ENCODE measurements around the gene GRIA2.

The GRIA2 gene

DNA sequence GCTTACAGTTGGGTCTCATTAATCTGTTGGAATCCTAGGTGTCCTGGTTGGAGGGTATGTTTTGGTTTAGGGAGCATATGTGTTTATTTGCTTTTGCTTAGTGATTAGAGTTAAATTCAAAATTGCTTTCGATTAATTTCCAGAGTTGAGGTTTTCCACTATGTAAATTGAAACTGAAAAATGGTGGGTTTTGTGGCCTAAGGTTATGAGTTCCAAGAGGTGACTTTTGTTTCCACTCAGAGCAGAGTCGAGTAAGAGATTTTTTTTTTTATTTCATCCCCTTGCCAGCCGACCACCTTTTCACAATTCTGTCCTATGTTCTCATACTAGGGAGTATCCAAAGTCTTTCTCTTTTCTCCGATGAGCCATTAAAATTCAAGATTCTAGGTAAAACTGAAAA lies 66.9 kb downstream of the GRIA2 start:
- Mint-ChIP-seq H3K4me3 (no peak overlapping the region), H3K9me3 (no peaks in the 10 kb centered on the region), H3K4me1 (ENCODE audit: low read depth) (no peaks in the 10 kb centered on the region), H3K27me3 (ENCODE audit: low read depth) (no peaks in the 10 kb centered on the region), H3K36me3 (ENCODE audit: low read depth) (no peaks in the 10 kb centered on the region), H3K27ac (no peak overlapping the region)
- no peak for DNase-seq (ENCODE audit: low spot score)

DNA sequence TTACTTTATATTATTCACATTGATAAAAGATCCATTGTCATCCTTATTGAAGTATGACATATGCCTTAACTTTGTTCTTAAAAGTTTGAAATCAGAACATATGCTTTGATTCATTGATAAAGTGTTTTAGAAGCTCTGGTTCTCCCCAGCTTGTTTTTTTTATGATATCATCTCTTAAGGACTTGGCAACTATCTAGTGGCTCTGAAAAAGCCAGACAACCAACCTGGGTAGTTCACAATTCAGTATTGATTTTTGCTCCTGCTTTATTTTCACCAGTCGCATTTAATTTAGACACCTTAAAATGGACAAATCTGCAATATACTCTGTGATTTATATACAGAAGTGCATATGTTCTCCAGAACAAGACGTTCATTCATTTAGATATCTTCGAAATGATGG lies 70.1 kb downstream of the GRIA2 start:
- Mint-ChIP-seq H3K4me3 (no peak overlapping the region), H3K4me1 (ENCODE audit: low read depth) (no peaks in the 10 kb centered on the region), H3K27ac (no peak overlapping the region)

DNA sequence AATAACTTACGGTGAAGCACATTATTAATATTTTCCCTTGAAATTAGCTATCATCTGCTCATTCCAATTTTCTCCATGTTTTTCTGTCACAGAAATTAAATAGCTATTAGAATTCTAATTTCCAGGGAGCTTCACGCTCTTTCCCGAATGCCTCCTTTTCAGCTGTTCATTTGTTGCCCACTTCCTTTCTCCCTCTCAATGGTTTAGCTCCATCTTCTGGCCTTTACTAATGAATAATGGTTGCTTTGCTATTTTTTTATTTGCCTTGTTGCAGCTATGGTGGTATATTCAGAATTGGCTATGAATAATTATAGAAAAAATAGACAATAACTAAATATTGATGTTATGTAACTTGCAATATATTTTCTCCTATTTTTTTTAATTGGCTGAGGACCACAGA lies 70.5 kb downstream of the GRIA2 start:
- H3K36me3 Mint-ChIP-seq (ENCODE audit: low read depth): no peaks in the 10 kb centered on the region
- no peak overlapping the region for H3K4me3 Mint-ChIP-seq
- no peaks in the 10 kb centered on the region for H3K27me3 Mint-ChIP-seq (ENCODE audit: low read depth)
- DNase-seq (ENCODE audit: low spot score): no peak
- H3K27ac Mint-ChIP-seq: no peak overlapping the region
- H3K9me3 Mint-ChIP-seq: no peaks in the 10 kb centered on the region
- no peaks in the 10 kb centered on the region for H3K4me1 Mint-ChIP-seq (ENCODE audit: low read depth)

More for the DNA sequence above, 70.1 kb downstream of the GRIA2 start:
- no peak for DNase-seq (ENCODE audit: low spot score)
- Mint-ChIP-seq H3K36me3 (ENCODE audit: low read depth) (no peaks in the 10 kb centered on the region), H3K9me3 (no peaks in the 10 kb centered on the region), H3K27me3 (ENCODE audit: low read depth) (no peaks in the 10 kb centered on the region)

DNA sequence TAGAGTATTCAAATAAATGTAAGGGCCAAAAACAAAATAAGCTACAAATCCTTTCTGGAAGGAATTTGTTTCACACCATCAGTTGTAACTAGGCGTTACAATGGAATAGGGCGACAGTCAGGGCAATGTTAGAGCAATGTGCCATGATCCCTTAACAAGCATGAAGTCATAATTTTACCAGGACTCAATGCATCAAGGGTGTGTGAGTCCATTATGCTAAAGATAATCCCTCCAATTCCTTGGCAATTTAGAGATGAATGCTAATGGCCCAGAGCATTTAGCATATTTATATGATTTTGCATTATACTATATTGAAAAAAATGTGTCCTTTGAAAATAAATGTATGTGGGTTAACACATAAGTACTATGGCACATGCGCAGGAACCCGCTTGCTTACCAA lies 73.1 kb downstream of the GRIA2 start:
- Mint-ChIP-seq H3K4me3 (no peak overlapping the region), H3K4me1 (ENCODE audit: low read depth) (no peaks in the 10 kb centered on the region), H3K27me3 (ENCODE audit: low read depth) (no peaks in the 10 kb centered on the region), H3K36me3 (ENCODE audit: low read depth) (no peaks in the 10 kb centered on the region), H3K9me3 (no peaks in the 10 kb centered on the region), H3K27ac (no peak overlapping the region)
- DNase-seq (ENCODE audit: low spot score): no peak

DNA sequence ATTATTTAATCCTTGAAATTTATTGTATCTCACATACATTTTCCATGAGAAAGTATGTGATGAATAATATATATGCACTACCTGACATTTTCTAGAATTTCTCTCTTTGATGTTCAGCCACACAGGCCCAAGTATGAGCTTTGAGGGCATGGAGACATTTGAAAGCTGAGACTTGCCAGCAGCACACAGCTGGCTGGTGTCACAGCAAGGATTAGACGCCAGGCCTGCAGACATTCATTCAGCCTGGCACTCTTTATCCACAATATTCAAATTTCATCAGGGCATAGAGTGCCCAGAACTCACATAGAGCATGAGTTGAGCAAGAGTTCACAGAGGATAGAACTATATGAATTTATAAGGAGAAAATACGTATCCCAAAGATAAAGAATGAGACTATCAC lies 74.0 kb downstream of the GRIA2 start:
- Mint-ChIP-seq H3K27ac (no peak overlapping the region), H3K4me3 (no peak overlapping the region), H3K4me1 (ENCODE audit: low read depth) (no peaks in the 10 kb centered on the region), H3K27me3 (ENCODE audit: low read depth) (no peaks in the 10 kb centered on the region), H3K9me3 (no peaks in the 10 kb centered on the region), H3K36me3 (ENCODE audit: low read depth) (no peaks in the 10 kb centered on the region)
- DNase-seq (ENCODE audit: low spot score): no peak

DNA sequence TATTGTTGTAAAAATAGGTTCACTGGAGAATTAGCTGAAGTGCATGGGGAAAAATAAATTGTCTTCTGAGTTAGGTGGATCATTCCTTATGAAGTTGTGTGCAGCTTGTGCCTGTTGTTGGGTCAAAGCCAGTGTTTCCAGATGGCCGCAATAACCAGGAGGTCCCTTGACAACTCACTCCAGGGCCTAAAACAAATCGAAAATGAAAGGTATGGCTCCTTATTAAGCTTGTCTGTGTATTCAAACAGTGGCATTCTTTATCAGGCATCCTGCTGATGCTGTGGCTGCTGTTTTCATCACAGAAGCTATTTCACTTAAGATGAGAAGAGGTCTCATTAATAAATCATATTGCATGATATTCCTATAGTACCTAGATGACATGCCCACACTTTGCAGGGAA lies 80.2 kb downstream of the GRIA2 start:
- Mint-ChIP-seq H3K27me3 (ENCODE audit: low read depth) (no peaks in the 10 kb centered on the region), H3K27ac (no peak overlapping the region), H3K9me3 (no peaks in the 10 kb centered on the region), H3K4me1 (ENCODE audit: low read depth) (no peaks in the 10 kb centered on the region), H3K36me3 (ENCODE audit: low read depth) (no peaks in the 10 kb centered on the region), H3K4me3 (no peak overlapping the region)
- DNase-seq (ENCODE audit: low spot score): no peak

DNA sequence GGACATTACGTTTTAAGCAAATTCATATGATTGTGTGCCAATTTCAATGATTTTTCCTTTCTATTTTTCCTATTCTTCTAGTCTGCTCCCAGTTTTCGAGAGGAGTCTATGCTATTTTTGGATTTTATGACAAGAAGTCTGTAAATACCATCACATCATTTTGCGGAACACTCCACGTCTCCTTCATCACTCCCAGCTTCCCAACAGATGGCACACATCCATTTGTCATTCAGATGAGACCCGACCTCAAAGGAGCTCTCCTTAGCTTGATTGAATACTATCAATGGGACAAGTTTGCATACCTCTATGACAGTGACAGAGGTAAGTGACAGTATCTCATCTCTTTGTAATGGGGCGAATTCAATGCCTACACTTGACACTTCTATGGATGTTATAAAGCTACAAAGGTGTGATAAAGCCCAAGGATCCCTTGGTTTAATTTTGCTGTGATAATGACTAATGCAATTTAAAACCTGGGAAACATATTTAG lies 83.0 kb downstream of the GRIA2 start:
- H3K4me3 Mint-ChIP-seq: no peak overlapping the region
- no peaks in the 10 kb centered on the region for H3K4me1 Mint-ChIP-seq (ENCODE audit: low read depth)

DNA sequence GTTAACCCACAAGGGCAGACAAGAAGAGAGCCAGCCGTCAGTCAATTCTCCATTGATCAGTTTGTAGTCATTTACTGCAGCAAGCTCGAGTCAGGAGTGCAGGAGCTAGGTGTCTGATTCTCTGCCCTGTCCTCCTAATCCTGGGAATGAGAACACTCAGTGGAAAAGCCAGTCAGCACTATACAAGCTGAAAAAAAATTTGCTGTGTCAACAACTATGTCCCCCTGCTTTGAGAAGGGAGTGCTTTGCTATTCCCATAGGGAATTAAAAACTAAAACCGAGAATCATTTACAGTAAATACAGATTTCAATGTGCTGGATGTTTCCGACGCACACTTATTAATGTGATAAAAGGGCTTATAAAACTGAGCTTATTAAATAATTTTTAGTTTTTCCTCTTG lies 84.2 kb downstream of the GRIA2 start:
- H3K9me3 Mint-ChIP-seq: no peaks in the 10 kb centered on the region
- no peaks in the 10 kb centered on the region for H3K36me3 Mint-ChIP-seq (ENCODE audit: low read depth)
- DNase-seq (ENCODE audit: low spot score): no peak
- H3K4me1 Mint-ChIP-seq (ENCODE audit: low read depth): no peaks in the 10 kb centered on the region
- H3K4me3 Mint-ChIP-seq: no peak overlapping the region
- no peaks in the 10 kb centered on the region for H3K27me3 Mint-ChIP-seq (ENCODE audit: low read depth)
- H3K27ac Mint-ChIP-seq: no peak overlapping the region

More for the DNA sequence above, 83.0 kb downstream of the GRIA2 start:
- H3K27ac Mint-ChIP-seq: no peak overlapping the region
- H3K36me3 Mint-ChIP-seq (ENCODE audit: low read depth): no peaks in the 10 kb centered on the region
- H3K27me3 Mint-ChIP-seq (ENCODE audit: low read depth): no peaks in the 10 kb centered on the region
- no peak for DNase-seq (ENCODE audit: low spot score)
- H3K9me3 Mint-ChIP-seq: no peaks in the 10 kb centered on the region

DNA sequence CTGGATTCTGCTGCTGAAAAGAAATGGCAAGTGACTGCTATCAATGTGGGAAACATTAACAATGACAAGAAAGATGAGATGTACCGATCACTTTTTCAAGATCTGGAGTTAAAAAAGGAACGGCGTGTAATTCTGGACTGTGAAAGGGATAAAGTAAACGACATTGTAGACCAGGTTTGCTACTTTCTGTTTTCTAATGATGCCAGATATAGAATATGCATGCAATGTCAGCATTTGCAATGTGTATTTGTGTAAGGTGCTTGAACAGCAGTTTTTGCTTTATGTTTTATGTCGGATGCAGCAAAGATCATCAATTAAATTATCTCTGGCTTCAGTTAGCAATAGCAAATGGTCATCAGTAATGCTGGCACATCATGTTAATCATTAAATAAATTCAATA lies 92.2 kb downstream of the GRIA2 start:
- Mint-ChIP-seq H3K36me3 (ENCODE audit: low read depth) (no peaks in the 10 kb centered on the region), H3K4me1 (ENCODE audit: low read depth) (no peaks in the 10 kb centered on the region), H3K27me3 (ENCODE audit: low read depth) (no peaks in the 10 kb centered on the region), H3K27ac (no peak overlapping the region), H3K9me3 (no peaks in the 10 kb centered on the region), H3K4me3 (no peak overlapping the region)
- DNase-seq (ENCODE audit: low spot score): no peak

DNA sequence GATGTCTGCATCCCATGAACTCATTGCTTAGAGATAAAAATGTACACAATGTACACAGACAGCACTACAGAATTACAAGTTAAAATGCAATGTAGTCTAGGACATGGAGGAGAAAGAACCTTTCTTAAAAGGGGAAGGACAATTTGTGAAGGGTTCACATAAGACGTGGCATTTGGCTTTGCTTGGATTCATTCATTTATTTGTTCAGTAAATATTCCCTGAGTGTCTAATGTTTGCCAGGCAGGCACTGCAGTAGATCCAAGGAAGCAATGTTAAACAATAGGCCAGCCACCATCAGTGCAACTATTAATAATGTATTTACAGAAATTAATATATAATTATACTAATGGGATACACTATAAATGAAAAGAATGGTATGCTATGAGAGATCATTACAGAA lies 94.4 kb downstream of the GRIA2 start:
- no peaks in the 10 kb centered on the region for H3K4me1 Mint-ChIP-seq (ENCODE audit: low read depth)
- H3K27ac Mint-ChIP-seq: no peak overlapping the region
- H3K36me3 Mint-ChIP-seq (ENCODE audit: low read depth): no peaks in the 10 kb centered on the region
- H3K9me3 Mint-ChIP-seq: no peaks in the 10 kb centered on the region
- no peak overlapping the region for H3K4me3 Mint-ChIP-seq
- no peaks in the 10 kb centered on the region for H3K27me3 Mint-ChIP-seq (ENCODE audit: low read depth)
- DNase-seq (ENCODE audit: low spot score): no peak

DNA sequence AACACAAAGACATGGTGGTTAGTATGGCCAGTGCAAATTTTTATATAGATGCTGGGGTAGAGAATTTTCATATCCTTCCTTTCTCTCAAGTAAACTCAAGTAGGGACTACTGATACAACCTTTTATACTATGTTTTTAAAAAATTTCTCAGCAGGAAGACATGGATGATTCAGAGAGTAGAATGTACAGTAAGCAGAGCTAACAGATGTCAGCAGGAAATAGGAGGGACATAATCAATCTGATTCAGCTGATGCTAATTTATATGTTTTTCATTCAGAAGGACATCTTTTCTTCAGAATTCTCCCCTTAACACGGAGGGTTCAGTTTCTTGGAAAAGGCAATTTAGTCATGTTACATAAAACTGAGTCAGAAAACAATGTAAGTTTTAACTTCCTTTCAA lies 95.4 kb downstream of the GRIA2 start:
- Mint-ChIP-seq H3K27me3 (ENCODE audit: low read depth) (no peaks in the 10 kb centered on the region), H3K4me3 (no peak overlapping the region), H3K27ac (no peak overlapping the region), H3K9me3 (no peaks in the 10 kb centered on the region), H3K4me1 (ENCODE audit: low read depth) (no peaks in the 10 kb centered on the region), H3K36me3 (ENCODE audit: low read depth) (no peaks in the 10 kb centered on the region)
- DNase-seq (ENCODE audit: low spot score): no peak

DNA sequence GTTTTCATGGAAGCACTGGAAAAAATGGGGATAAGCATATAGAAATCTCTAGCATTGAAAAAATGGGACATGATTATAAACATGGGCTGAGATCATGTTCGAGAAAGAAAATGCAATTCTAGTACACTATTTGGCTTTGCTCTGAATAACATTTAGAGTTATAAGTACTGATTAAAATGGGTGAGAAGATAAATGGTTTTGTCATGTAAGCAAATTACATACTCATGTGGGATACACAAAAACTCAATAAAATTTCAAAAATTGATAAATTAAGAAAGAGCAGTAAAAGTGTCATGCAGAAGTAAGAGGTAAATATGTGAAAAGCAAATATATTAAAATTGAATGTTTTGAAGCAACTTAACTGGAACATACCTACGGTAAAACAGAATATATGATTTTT lies 99.6 kb downstream of the GRIA2 start:
- H3K27me3 Mint-ChIP-seq (ENCODE audit: low read depth): no peaks in the 10 kb centered on the region
- no peak overlapping the region for H3K27ac Mint-ChIP-seq
- no peak overlapping the region for H3K4me3 Mint-ChIP-seq
- H3K9me3 Mint-ChIP-seq: no peaks in the 10 kb centered on the region
- no peaks in the 10 kb centered on the region for H3K4me1 Mint-ChIP-seq (ENCODE audit: low read depth)
- H3K36me3 Mint-ChIP-seq (ENCODE audit: low read depth): no peaks in the 10 kb centered on the region
- no peak for DNase-seq (ENCODE audit: low spot score)

DNA sequence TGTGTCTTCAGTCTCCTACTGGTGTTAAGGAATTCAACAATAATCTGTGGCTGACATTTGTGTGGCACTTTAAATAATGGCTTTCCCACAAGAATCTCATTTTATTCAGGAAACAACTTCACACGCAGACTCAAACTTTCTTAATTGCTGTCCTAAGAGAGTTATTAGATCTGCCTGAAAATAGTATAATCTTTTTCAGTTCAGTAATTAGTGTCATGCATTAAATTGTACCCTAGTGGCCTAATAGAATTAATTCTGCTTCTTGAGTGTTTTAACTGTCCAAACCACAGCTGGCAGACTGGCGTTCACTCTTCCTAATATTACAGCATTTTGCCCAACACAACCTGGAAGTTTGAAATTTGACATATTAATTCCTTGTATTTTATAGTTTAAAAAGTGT lies 107.1 kb downstream of the GRIA2 start:
- no peak overlapping the region for H3K4me3 Mint-ChIP-seq
- no peaks in the 10 kb centered on the region for H3K9me3 Mint-ChIP-seq
- H3K27me3 Mint-ChIP-seq (ENCODE audit: low read depth): no peaks in the 10 kb centered on the region
- no peaks in the 10 kb centered on the region for H3K36me3 Mint-ChIP-seq (ENCODE audit: low read depth)
- DNase-seq (ENCODE audit: low spot score): no peak
- H3K4me1 Mint-ChIP-seq (ENCODE audit: low read depth): no peaks in the 10 kb centered on the region
- no peak overlapping the region for H3K27ac Mint-ChIP-seq

DNA sequence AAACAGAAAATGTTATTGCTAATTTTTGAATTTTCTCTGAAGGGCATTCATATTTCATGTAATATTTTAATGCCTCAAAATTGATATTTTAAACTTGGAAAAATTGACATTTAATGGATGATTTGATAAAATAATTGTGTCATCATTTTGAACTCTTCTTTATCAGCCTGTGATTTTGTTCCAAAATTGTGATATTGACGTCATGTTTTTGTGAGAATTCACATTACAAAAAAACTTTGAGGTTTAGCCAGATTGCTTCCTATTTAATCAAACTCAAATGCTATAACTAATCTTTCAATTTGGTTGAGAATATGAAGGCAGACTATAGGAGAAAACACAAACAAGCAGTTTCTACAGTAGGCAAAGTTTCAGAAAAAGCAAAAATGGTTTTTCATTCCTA lies 137.4 kb downstream of the GRIA2 start:
- Mint-ChIP-seq H3K4me1 (ENCODE audit: low read depth) (no peaks in the 10 kb centered on the region), H3K4me3 (no peak overlapping the region), H3K36me3 (ENCODE audit: low read depth) (no peaks in the 10 kb centered on the region), H3K27ac (no peak overlapping the region), H3K27me3 (ENCODE audit: low read depth) (no peaks in the 10 kb centered on the region), H3K9me3 (peaks cover 14% of the 10 kb centered on the region)
- no peak for DNase-seq (ENCODE audit: low spot score)

DNA sequence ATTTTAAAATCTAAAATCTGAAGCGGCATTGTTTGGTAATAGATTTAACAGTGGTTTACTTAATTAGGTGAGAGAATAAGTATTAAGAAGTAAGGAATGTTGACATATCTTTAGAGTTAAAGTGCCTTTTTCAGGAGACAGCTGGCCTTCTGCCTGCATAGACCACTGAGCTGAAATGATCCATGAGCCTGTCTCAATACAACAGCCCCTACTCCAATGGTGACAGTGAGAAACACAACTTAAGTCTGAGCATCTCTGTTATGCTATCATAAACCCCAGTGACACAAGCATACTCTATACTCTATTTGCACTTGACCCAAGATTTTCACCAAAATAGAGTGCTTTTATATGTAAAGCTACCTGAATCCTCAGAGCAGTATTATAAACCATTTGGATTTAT lies 137.9 kb downstream of the GRIA2 start:
- no peaks in the 10 kb centered on the region for H3K27me3 Mint-ChIP-seq (ENCODE audit: low read depth)

More for the DNA sequence above, 137.9 kb downstream of the GRIA2 start:
- DNase-seq (ENCODE audit: low spot score): no peak
- no peak overlapping the region for H3K4me3 Mint-ChIP-seq
- no peaks in the 10 kb centered on the region for H3K4me1 Mint-ChIP-seq (ENCODE audit: low read depth)
- H3K27ac Mint-ChIP-seq: no peak overlapping the region
- no peaks in the 10 kb centered on the region for H3K36me3 Mint-ChIP-seq (ENCODE audit: low read depth)
- H3K9me3 Mint-ChIP-seq: peaks cover 19% of the 10 kb centered on the region

Measured in T-helper 2 cell treated with Interferon-gamma antibody and Interleukin-4, amounts not matched to agents 5 μg/mL and 100 μg/mL, for 36 hours (primary cell).